Loucy (cell line): ENCODE data around the gene SRGAP1.

Experiments used
- H2AFZ ChIP-seq: fragments of 200-600 bp; sonication (generic); 2 replicates; pipeline ENCODE4 v1.6.0; 2016; ENCODE audit warnings: antibody characterized with exemption, mild to moderate bottlenecking, low read length, moderate library complexity
- H3F3A ChIP-seq: fragments of 200-600 bp; 2 replicates; pipeline ENCODE4 v1.6.0; 2016; ENCODE audit warnings: antibody characterized with exemption, low read depth, mild to moderate bottlenecking
- H3K27me3 ChIP-seq: fragments of 200-600 bp; sonication (generic); 2 replicates; pipeline ENCODE4 v1.6.1; 2014; ENCODE audit warnings: low read length, mild to moderate bottlenecking; ENCODE audit not compliant: insufficient read depth, poor library complexity, severe bottlenecking
- H3K36me3 ChIP-seq: fragments of 200-600 bp; sonication (generic); 2 replicates; pipeline ENCODE4 v1.6.1; 2016; ENCODE audit warnings: low read length; ENCODE audit not compliant: insufficient read depth
- H3K4me1 ChIP-seq: fragments of 200-600 bp; sonication (generic); 2 replicates; pipeline ENCODE4 v1.5.1; 2014; ENCODE audit warnings: low read length, mild to moderate bottlenecking; ENCODE audit not compliant: insufficient read depth, poor library complexity, severe bottlenecking
- H3K4me2 ChIP-seq: fragments of 200-600 bp; sonication (generic); 2 replicates; pipeline ENCODE4 v1.6.0; 2014; ENCODE audit warnings: antibody characterized with exemption, low read length, low read depth, mild to moderate bottlenecking; ENCODE audit not compliant: poor library complexity, severe bottlenecking
- H3K4me3 ChIP-seq: fragments of 200-600 bp; sonication (generic); 2 replicates; pipeline ENCODE4 v1.5.1; 2014; ENCODE audit warnings: low read length, mild to moderate bottlenecking, mixed read lengths; ENCODE audit not compliant: poor library complexity, severe bottlenecking
- H3K79me2 ChIP-seq: fragments of 200-600 bp; sonication (generic); 2 replicates; pipeline ENCODE4 v1.6.1; 2014; ENCODE audit warnings: low read length; ENCODE audit not compliant: insufficient read depth
- H3K9ac ChIP-seq: fragments of 200-600 bp; sonication (generic); 2 replicates; pipeline ENCODE4 v1.6.0; 2014; ENCODE audit warnings: mild to moderate bottlenecking, low read depth, low read length, moderate library complexity; ENCODE audit not compliant: poor library complexity, severe bottlenecking
- H3K9me2 ChIP-seq: fragments of 200-600 bp; sonication (generic); replicated peaks from 2 replicates; pipeline ENCODE4 v1.6.1; 2016; ENCODE audit warnings: low read depth, low read length, mixed read lengths
- H3K9me3 ChIP-seq: fragments of 200-600 bp; sonication (generic); 2 replicates; pipeline ENCODE4 v1.6.1; 2014; ENCODE audit warnings: mild to moderate bottlenecking, antibody characterized with exemption, low read length, low read depth; ENCODE audit not compliant: insufficient read depth
- H4K20me1 ChIP-seq: fragments of 200-600 bp; sonication (generic); 2 replicates; pipeline ENCODE4 v1.6.0; 2014; ENCODE audit warnings: antibody characterized with exemption, low read length, mild to moderate bottlenecking; ENCODE audit not compliant: insufficient read depth, poor library complexity, severe bottlenecking
- EZH2phosphoT487 ChIP-seq: fragments of 200-600 bp; IDR thresholded peaks from 2 replicates; pipeline ENCODE4 v1.6.1; 2018; ENCODE audit warnings: antibody characterized with exemption, mild to moderate bottlenecking, moderate library complexity, borderline replicate concordance
- TF ChIP-seq, protein P1 (sequence below): fragments of 200-600 bp; sonication (generic); conservative IDR thresholded peaks from 2 replicates; pipeline ENCODE4 v1.5.1; 2014; ENCODE audit warnings: mild to moderate bottlenecking, antibody characterized with exemption, low read length

Gene SRGAP1

GRCh38 chr12:64122995-64123394 is 278.5 kb downstream of the SRGAP1 start:
- no peaks in the 10 kb centered on the region for H3K9me2 ChIP-seq
- no peaks in the 10 kb centered on the region for H3K4me1 ChIP-seq
- H3F3A ChIP-seq = no peaks in the 10 kb centered on the region
- H3K79me2 ChIP-seq = no peaks in the 10 kb centered on the region
- no peak overlapping the region for H3K9ac ChIP-seq
- no peaks in the 10 kb centered on the region for H3K9me3 ChIP-seq
- H2AFZ ChIP-seq = no peak overlapping the region
- no peaks in the 10 kb centered on the region for H4K20me1 ChIP-seq
- no peak overlapping the region for H3K4me3 ChIP-seq
- no peaks in the 10 kb centered on the region for H3K36me3 ChIP-seq
- H3K27me3 ChIP-seq = no peaks in the 10 kb centered on the region
- H3K4me2 ChIP-seq = no peak overlapping the region
- TF ChIP-seq EZH2phosphoT487 = no peak
- TF ChIP-seq, protein P1, sequence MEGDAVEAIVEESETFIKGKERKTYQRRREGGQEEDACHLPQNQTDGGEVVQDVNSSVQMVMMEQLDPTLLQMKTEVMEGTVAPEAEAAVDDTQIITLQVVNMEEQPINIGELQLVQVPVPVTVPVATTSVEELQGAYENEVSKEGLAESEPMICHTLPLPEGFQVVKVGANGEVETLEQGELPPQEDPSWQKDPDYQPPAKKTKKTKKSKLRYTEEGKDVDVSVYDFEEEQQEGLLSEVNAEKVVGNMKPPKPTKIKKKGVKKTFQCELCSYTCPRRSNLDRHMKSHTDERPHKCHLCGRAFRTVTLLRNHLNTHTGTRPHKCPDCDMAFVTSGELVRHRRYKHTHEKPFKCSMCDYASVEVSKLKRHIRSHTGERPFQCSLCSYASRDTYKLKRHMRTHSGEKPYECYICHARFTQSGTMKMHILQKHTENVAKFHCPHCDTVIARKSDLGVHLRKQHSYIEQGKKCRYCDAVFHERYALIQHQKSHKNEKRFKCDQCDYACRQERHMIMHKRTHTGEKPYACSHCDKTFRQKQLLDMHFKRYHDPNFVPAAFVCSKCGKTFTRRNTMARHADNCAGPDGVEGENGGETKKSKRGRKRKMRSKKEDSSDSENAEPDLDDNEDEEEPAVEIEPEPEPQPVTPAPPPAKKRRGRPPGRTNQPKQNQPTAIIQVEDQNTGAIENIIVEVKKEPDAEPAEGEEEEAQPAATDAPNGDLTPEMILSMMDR = no peak

- Histone ChIP-seq H3K4me2 (no peak overlapping the region), H3K79me2 (no peaks in the 10 kb centered on the region), H3K9me3 (no peaks in the 10 kb centered on the region), H3K36me3 (no peaks in the 10 kb centered on the region), H3K9me2 (no peaks in the 10 kb centered on the region), H3K27me3 (no peaks in the 10 kb centered on the region), H3K9ac (no peak overlapping the region), H2AFZ (no peak overlapping the region), H3K4me1 (no peaks in the 10 kb centered on the region), H3F3A (no peaks in the 10 kb centered on the region), H4K20me1 (no peaks in the 10 kb centered on the region), H3K4me3 (no peak overlapping the region)
- TF ChIP-seq EZH2phosphoT487 = no peak
- TF ChIP-seq, protein P1 = no peak
These were observed 278.9 kb downstream of the SRGAP1 start for GRCh38 chr12:64123448-64123847.

DNA sequence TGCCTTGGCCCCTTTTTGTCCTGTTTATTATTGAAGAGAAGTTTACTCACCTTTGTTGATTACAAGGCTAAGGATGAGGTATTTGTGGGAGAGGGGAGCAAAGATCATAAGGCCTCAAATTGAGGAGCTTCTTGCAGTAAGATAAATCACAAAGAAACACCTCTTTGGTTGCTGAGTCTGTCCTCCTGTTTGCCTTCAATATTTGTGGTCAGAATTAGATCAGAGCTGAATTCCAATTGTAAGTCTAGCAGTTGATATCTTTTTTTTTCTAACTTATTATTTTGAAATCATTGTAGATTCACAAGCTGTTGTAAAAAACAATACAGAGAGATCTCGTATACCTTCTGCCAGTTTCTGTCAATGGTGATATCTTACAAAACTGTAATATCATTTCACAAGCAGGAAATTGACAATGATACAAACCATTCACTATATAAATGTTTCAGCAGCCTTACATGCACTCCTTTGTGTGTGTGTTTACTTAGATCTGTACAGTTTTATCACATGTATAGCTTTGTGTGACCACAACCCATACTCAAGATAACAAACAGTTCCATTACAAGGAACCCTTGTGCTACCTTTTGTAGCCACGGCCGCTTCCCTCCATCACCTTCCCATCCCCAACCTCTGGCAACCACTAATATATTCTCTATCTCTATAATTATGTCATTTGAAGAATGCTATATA is 280.2 kb downstream of the SRGAP1 start:
- no peak overlapping the region for H3K4me3 ChIP-seq
- H3K36me3 ChIP-seq = no peaks in the 10 kb centered on the region
- no peak for TF ChIP-seq EZH2phosphoT487
- TF ChIP-seq, protein P1 = no peak
- no peaks in the 10 kb centered on the region for H3K9me2 ChIP-seq
- no peaks in the 10 kb centered on the region for H3K27me3 ChIP-seq
- H3K79me2 ChIP-seq = no peaks in the 10 kb centered on the region
- no peak overlapping the region for H3K4me2 ChIP-seq
- no peaks in the 10 kb centered on the region for H3F3A ChIP-seq
- H3K4me1 ChIP-seq = no peaks in the 10 kb centered on the region
- no peak overlapping the region for H2AFZ ChIP-seq
- H3K9ac ChIP-seq = no peak overlapping the region
- H3K9me3 ChIP-seq = no peaks in the 10 kb centered on the region
- H4K20me1 ChIP-seq = no peaks in the 10 kb centered on the region
